Activated gamma-delta T cell treated with Interleukin-2 at 50 U/mL for 16 hours (primary cell): ENCODE results near the gene USP10.

Source experiments
- DNase-seq: peaks from one replicate; pipeline ENCODE4 v3.0.0-alpha.2; 2020

USP10 gene

DNA sequence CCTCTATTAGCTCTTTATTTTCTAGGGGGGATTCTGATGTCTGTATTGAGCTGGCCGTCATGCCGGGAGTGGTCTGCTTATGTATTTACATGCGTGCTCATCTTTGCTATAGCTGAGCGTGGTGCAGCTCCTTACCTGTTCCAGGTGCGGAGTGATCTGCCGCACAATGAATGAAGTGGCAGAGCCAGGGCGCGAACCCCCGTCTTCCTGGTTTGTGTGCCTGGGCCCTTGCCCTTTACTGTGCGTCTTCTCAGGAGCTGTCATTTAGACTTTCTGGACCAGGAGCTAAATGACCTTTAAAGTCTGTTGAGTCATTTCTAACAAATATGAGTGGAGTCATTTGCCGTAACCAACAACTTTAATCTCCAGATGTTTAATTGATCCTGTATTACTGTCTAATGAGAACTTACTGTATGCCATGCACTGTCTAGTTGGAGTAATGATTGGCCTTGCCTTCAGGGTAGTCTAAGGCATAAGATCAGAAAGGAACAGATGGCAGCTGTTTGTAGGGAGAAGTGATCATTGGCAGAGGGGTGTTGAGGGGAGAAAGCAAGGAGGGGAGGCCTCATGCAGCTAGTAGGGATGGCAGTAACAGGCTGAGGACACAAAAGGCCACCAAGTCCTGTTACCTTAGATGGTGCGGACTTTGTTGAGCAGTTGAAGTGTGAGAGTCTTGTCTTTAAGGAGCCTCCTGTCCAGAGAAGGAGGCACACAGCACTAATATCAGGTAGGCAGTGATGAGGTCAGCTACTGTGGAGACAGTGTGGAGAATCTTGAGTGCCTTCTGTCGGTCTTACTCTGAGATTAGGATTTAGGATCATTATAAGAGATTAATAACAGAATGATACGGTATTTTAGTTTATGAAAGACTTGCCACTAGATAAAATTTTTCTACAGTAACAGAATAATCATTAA, 53.9 kb downstream of the USP10 start:
- no peak for DNase-seq

DNA sequence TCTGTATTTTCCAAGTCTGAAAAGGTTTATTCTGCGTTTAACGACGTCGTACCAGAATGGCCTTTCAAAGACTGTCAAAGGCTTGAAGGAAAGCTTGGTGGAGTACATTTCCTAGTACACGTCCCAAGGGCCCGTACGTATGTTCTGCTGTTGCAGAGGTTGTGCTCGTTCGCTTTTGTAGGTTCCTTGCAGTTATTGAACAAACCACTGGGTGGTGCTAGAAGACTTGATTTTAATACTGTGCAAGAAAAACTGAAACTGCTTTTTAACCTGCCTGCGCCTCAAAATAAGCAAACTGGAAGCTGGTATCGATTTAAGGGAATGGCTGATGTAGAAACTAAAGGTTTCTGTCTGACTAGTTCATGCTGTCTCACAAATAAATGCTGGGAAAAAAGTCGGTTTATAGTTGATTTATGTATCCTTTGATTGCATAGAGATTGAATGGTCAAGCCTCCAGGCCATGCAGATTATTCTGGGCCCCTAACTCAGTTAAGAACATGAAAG, 54.6 kb downstream of the USP10 start:
- DNase-seq = peak; percentile 68

DNA sequence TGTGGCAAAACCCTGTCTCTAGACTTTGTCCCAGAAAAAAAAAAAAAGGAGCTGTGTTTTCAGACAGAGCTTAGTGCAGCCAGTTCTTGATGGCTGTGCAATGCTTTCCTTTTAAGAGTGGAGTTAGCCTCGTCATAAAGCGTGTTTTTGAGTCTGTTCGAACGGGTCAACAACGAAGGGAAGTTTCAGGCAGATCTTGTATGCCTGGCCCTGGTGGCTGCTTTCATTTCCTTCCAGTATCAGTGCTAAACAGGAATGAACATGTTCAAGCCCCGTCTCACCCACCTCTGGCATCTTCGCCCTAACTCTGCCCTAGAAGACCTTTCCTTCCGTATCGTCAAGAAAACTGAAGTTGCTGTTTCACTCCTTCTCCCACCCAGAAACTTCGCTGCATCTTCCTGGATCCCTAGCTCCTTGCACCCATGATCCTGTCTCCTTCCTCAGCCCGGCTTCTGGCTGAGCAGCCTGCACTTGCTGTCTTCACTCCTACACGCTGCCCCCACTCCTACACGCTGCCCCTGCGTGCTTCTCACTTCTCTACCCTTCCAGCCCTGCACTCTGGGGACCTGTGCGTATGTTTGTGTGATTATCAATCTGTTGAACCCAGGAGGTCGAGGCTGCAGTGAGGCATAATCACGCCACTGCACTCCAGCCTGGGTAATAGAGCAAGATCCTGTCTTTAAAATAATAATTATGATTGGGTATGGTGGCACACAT, 55.3 kb downstream of the USP10 start:
- DNase-seq = no peak

DNA sequence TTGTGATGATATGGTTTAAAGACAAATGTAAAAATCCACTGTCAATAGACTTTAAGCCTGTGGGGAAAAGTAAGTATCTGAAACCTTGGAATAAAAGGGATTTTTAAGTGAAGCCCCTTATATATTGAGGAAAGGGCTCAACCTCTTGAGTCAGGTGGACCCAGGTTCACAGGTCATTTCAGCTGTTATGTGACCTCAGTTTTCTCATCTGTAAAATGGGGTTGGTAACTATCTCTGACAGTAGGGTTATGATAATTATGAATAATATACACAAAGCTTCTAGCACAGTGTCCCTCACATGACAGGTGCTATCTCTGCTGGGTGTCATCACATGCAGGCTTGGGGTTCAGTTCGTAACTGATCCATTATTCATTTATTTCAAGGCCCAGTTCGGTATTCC, 57.0 kb downstream of the USP10 start:
- DNase-seq = no peak

DNA sequence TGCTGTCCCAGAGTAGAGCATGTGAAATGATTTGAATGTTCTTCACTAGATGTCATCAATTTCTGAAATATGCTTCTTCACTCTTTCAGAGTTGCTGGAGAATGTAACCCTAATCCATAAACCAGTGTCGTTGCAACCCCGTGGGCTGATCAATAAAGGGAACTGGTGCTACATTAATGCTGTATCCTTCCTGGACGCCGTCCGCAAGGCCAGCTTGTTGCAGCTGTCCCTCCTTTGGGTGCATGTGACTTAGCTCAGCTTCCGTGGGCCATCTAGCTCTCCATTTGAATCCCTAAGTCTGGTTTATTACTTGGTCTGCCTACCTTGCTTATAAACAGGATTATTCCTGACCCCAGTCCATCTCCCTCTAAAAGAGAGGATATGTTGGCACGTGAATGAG, 58.8 kb downstream of the USP10 start:
- DNase-seq = no peak

DNA sequence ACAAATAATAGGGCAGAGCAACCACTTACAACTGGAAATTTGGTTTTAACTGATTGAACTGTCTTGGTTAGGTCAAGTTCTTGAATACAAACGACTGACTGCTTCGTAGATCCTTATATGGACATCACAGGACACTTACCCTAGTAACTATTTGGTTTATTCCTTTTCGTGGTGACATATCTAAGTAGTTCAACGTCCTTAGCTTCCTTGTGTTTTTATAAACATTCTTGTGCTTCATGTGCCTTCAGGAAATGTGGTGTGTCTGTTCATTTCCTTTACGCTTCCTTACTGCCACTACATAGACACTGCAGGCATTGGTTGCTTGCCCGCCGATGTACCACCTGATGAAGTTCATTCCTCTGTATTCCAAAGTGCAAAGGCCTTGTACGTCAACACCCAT, 59.3 kb downstream of the USP10 start:
- DNase-seq = no peak

DNA sequence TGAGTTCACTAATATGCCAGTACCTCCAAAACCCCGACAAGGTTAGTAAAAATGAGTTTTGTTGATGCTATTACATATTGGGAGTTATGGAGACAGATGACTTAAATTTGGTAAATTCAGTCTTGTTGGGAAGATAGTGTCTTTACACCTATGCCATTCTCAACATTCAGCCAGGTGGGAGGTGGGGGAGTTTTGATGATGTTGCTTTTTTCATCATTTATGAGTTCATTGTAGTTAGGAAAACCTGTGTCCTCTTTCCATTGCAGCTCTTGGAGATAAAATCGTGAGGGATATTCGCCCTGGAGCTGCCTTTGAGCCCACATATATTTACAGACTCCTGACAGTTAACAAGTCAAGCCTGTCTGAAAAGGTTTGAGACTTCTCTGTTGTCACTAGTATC, 60.1 kb downstream of the USP10 start:
- DNase-seq = no peak

DNA sequence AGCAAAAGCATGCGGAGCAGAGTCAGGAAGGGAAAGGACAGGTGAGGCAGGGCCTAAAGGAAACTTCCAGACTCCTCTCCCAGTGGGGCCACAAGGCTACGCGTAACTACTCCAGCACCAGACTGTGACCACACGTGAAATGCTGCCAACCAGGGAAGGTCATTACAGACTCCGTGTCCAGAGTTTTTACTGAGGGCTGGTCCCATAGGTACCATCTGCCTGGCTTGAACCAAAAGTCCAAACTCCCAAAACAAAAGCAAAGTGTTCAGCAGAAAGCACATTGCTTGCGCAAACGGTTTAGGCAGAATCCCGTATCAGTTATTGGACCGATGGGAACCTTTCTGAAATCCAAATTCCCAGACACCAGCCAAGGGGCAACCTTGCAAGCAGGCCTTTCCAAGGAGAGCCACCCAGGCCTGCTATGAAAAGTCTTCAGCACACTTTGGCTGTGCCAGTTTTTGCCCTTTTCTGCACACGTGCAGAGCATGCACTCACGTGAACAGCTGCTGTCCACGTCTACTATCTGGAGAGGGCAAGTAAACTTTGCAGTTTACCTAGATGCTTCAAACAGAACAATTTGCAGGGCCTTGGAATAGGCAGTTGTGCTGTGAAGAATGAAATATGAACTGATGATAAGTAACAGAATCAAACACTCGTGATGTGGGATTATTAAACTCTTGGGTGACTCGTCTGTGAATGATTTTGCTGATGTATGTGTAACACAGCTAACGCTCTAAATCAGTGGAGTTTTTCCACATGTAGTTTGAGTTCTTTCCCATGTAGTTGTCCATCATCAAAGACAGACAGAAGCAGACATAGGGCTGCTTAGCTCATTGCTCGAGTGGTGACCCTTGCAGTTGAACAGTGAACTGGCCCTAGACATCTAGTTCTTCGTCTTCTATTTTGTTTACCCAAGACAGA, 61.9 kb downstream of the USP10 start:
- no peak for DNase-seq

DNA sequence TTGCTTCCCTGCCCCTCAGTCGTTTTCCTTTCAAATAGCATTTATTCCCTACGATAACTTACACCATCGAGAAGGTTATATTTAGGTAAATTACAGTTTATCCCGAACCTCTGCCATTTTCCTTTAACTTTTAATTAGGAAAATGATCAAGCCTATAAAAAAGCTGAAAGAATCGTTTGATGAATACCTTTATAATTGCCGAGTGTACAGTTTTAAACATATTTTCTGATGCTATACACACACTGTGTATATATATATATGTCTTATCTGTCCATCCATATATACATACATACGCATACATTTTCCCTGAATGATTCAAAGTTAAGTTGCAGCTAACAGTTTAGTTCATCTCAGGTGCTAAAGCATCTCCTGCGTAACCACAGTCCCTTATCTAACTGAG, 63.4 kb downstream of the USP10 start:
- no peak for DNase-seq

DNA sequence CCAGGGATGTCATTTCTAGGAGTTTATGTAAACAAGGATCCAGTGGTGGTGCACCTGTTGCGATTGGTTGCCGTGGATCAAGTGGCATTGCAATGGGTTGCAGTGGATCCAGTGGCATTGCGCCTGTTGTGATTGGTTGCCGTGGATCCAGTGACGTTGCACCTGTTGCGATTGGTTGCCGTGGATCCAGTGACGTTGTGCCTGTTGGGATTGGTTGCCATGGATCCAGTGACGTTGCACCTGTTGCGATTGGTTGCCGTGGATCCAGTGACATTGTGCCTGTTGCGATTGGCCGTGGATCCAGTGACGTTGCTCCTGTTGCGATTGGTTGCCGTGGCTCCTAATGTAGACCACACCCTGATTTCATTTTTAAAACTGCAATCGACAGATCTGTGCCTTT, 63.8 kb downstream of the USP10 start:
- DNase-seq = no peak

DNA sequence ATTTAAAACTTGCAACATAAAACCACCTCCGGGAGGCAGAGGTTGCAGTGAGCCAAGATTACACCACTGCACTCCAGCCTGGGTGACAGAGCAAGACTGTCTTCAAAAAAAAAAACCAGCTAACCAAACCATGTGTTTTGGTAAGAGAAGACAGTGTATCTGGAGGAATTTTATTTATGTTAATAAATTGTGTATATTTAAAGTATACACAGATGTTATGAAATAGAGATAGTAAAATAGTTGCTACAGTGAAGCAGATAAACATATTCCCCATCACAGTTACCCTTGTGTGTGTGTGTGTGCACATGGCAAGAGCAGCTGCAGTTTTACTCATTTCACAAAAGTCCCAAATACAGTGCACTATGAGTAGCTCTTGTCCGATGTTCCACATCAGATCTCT, 65.2 kb downstream of the USP10 start:
- DNase-seq = no peak

DNA sequence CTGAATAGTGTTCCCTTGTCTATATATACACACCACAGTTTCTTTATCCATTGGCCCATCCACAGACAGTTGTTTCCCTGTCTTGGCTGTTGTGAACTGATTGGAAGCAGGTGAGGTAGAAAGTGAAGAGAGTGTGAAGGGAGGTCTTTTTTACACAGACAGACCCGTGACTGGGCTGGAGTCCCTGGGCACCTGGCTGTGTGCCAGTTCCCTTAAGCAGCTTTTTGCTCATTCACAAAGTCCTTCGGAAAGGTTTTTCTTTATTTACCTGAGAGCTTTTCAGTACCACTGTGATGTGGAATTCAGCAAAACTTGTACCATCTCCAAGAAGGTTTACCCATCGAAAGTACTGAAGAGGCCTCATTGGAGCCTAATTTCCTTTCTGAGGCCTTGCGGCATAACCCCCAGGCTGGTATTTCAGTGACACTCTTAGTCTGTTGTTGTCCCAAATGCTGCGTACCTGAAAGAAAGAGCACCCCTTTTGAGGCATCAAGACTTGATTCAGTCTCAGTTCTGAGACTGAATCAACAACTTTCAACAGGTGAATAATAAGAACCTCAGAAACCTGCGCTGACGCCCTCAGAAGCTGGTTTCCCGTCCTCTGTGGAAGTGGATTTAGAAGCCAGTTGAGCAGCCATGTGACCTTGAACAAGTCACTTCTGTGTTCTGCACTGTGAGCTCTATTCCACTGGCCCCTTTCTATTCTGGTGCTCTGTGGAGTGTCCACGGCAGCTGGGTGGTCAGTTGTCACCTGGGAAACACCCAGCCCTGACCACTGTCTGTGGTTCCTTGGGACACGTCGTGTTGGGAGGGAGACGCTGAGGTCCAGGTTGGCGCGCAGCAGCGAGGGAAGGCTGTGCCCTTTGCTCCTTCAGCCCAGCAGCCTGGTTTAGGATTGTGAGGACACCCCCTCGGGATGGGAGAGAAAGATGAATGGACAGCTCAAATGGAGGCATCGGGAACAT, 66.1 kb downstream of the USP10 start:
- DNase-seq = no peak

DNA sequence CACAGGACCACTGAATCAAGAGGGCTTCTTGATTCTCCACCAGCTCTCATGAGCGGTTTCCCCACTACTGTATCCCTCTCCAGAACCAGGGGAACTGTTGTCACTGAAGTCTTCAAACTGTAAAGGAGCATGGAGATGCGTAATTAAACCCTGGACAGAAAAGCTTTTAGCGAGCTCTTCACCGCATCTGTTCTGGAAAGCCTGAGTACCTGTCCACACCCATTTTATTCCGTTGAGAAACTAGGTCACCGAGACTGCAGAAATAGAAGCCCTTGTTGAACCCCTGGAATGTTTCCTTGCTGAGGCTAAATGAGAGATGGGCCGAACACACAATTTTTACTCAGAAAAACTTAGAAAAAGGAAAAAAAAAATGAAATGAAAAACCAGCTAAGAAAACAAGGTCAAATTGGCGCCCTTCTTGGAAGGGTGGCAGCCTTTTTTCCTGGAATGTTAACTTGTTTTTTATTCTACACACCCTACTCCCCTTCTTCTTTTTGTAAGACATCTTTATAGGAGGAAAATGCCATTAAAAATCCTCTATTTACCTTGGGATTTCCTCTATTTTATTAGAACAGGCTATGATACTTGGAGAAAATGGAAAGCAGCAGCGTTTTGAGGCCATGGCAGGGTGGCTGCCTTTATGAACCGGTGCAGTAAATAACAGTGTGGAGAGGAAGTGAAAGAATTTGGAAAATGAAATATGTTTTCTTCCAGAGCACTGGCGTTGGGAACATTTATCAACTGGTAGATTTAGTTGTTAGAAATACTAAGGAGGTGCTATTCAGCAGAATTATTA, 67.4 kb downstream of the USP10 start:
- DNase-seq = no peak

DNA sequence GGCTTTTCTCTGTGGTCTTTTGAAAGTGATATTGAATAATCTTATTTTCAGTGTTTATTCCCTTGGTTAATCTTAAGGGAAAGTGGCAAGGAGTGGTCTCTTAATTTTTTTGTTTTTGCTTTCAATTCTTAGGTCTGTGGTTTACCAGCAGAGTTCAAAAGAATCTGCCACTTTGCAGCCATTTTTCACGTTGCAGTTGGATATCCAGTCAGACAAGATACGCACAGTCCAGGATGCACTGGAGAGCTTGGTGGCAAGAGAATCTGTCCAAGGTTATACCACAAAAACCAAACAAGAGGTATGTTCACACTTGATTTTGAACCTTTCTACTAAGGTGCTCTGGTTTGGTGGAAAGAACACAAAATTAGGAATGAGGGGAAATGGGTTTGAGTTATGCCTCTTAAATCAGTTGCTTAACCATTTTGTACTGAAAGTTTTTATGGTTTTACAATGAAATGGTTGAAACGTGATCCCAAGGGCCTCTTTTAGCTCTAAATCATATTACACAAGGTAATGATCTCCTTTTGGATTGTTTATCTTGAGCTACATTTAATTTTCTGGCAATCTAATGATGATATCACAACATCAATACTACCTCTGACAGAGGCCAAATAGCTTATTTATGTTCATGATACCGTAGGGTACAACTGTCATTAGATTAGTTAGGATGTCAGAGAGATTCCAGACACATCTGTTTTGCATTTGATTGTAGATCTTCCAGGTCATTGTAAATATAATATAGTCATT, 68.4 kb downstream of the USP10 start:
- DNase-seq = no peak

DNA sequence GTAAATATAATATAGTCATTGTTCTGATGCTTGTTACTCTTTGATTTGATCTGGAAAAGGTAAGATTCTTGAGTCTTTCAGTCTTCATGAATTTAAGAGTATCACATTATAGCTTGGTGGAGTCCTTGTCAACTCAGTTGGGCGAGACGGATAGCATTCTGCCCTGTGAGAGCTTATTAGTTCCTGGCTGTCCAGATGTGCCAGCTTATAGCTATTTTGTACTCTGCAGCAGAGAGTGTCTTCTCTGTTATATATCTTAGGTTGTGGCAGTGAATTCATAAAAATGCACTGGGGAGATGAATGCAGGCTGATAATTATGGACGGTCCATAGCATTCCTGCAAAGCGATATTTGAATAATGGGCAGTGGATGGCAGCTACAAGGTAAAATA, 69.0 kb downstream of the USP10 start:
- no peak for DNase-seq

DNA sequence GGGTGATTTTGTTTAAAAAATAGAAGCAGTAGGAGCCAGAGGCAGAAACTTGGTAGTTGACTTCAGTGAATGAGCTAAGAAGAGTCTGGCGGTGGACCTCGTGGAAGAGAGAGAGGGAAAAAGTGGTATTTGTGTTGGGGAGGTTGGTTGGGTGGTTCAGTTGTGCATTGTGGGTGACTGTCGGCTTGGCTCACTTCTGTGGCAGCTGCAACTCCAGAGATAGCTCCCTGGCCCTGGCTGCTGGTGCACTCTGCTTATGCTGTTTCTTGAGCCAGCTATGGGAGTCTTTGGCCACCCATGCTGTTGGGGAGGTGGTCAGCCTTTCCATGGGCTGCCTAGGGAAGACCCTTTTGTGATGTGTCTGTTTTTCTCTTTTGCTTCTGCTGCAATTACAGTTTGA, 69.6 kb downstream of the USP10 start:
- no peak for DNase-seq

DNA sequence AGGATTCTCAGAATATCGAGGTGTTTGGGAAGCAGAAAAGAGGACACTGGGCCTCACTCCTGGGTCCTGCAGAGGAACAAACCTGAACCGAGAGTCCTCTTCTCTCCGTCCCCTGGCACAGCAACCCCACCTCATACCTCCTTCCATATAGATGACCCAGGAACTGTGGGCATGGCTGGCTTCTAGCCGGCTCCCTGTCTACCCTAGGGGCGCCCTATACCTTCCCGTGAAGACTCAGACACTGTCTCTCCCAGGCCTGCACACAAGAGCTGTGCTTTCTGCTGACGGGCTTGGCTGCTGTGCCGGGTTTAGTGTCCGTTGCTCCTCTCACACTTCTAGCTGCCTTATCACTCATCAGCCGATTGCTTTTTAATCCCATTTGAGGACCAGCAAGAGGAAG, 73.5 kb downstream of the USP10 start:
- DNase-seq = no peak

DNA sequence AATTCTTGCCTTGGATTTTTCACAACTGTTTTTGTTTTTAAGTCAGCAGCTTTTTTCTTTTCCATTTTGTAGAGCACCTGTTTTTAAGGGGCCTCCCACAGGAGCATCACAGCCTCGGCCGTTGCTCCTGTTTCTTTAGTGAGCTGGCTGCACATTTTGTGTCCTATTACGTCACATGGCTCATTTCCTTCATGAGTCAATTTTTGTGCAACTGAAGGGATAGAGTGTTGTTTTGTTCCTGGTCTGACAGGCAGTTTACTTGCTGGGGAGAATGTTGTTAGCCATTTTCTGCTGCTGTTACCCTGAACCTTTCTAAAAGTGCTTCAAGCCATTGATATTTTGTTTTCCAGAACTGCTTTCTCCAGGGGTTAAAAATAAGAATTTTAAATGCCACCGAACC, 75.0 kb downstream of the USP10 start:
- DNase-seq = no peak

DNA sequence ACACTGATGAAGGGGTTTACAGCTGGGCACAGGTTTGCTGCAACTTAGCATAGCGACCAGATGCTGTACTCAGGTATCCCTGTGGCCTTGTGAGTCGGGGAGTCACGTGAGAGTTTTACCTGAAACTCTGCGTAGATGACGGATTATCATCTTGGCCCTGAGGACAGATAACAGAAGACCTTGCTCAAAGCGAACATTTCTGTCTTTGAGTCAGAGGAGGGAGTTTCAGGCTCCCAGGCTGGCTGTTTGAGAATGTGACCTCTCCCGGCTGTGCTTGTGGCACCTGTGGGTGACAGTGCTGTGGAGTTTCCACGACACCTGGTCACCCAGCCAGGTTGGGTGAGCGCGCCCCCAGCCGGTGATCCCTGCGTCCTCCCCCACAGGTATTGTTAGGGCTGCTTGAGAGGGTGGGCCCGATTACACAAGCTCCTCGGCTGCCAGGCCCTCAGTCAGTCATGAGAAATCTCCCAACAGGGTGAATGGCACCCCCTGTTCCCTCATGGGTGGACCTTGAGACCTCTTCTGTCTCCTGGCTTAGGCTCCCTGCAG, 75.5 kb downstream of the USP10 start:
- no peak for DNase-seq

DNA sequence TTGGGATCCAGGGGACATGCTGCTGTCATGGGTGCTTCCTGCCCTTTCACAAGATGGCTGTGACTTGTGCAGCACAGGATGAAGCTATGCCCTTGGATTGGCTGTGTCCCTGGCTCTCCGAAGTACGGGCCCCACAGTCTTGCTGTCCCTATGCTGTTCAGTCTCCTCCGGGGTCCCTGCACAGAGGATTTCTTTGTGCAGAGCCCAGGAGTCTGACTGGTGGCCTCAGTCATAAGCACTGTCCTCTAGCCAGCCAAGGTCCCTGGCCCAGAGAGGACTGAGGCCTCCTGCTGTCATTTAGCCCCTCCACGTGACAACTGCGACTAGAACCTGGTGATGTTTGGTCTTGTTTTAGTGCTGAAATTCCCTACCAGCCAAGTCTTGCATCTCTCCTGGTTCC, 77.6 kb downstream of the USP10 start:
- DNase-seq = no peak
